ENCODE data around the gene KATNBL1. TPM values are rescaled to one million over a fixed set of nuclear protein-coding genes. Genes with fewer than 3 reads are reported as not detected.

Gene KATNBL1
- total and polyA plus RNA-seq, 9 of the 15 experiments (the other 6 are each of a cell fraction or from before 2014, with no cell fraction given): 6.6 to 46.0 (median 24.0) TPM

GRCh38 chr15:34109797-34110663, 99.9 kb downstream of the KATNBL1 start (continued):
- TF ChIP-seq REST (IDR thresholded peaks at IDR 0.05; ENCODE audit: borderline replicate concordance) (peak; percentile 72; the same call in 1 of the 2 replicates), REST (CRISPR knock-in tag; IDR thresholded peaks at IDR 0.05; ENCODE audit: low read depth) (no peak)

Data from K562 (cell line).